AG09319 (cell line): ENCODE data around the gene RAPGEF6.

ENCODE experiments used
- DNase-seq: peaks from one replicate; pipeline ENCODE4 v3.0.0-alpha.2; 2010; ENCODE audit warnings: low read depth; ENCODE audit errors: extremely low read depth
- TF ChIP-seq, protein P1 (sequence below): IDR thresholded peaks from 2 replicates; pipeline ENCODE4 v1.5.1; 2011; ENCODE audit warnings: low read depth, mild to moderate bottlenecking, inconsistent platforms, low read length, moderate library complexity

RAPGEF6 gene

GRCh38 chr5:131393498-131393968 lies 241.5 kb downstream of the RAPGEF6 start:
- TF ChIP-seq, protein P1, sequence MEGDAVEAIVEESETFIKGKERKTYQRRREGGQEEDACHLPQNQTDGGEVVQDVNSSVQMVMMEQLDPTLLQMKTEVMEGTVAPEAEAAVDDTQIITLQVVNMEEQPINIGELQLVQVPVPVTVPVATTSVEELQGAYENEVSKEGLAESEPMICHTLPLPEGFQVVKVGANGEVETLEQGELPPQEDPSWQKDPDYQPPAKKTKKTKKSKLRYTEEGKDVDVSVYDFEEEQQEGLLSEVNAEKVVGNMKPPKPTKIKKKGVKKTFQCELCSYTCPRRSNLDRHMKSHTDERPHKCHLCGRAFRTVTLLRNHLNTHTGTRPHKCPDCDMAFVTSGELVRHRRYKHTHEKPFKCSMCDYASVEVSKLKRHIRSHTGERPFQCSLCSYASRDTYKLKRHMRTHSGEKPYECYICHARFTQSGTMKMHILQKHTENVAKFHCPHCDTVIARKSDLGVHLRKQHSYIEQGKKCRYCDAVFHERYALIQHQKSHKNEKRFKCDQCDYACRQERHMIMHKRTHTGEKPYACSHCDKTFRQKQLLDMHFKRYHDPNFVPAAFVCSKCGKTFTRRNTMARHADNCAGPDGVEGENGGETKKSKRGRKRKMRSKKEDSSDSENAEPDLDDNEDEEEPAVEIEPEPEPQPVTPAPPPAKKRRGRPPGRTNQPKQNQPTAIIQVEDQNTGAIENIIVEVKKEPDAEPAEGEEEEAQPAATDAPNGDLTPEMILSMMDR = no peak
- DNase-seq = no peak

GRCh38 chr5:131392466-131393095 lies 242.4 kb downstream of the RAPGEF6 start:
- DNase-seq = no peak
- TF ChIP-seq, protein P1 = no peak

DNA sequence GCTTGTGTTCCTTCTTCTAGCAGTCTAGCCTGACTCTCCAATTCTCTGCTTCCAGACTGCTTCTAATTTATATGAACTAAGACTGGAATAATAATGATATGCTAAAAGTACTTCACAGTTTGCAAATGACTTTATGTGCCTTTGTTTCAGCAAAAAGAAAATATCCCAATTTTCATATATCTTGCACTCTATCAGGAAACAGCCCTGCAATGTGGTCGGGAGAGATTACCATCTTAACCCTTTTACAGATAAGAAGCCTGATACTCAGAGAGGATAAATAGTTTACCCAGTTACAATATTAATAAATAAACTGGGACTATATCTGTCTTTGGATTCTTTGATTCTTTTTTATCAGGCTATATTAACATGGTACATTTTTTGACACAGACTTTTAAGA lies 245.2 kb downstream of the RAPGEF6 start:
- TF ChIP-seq, protein P1 = no peak
- DNase-seq = no peak

- DNase-seq = no peak
- TF ChIP-seq, protein P1 = no peak
Measured at GRCh38 chr5:131389096-131389868, 245.7 kb downstream of the RAPGEF6 start.

DNA sequence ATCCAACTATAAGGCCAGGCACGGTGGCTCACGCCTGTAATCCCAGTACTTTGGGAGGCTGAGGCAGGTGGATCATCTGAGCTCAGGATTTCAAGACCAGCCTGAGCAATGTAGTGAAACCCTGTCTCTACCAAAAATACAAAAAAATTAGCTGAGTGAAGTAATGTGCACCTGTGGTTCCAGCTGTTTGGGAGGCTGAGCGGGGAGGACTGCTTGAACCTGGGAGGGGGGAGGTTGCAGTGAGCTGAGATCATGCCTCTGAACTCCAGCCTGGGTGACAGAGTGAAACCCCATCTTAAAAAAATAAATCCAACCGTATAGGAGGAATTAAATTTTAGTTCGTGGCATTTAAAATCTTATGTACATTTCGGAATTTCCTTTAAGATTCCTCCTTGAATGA lies 247.8 kb downstream of the RAPGEF6 start:
- no peak for DNase-seq
- TF ChIP-seq, protein P1 = no peak

DNA sequence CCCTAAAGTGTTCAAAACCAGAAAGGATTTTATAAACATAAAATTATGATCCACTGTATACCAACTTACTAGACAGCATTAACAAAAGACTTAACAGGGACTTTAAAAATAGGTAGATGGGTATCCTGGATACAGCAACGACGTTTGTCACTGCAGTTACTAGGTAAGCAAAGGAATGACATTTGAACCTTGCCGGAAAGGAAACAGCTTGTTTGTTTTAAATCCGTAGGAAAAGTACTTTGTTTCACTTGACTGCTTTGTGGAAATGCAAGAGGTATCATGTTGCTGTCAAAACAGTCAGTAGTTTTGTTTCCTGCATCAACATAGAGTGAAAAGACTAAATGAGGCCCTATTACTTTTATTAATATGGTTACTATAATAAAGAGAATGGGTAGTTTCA lies 248.2 kb downstream of the RAPGEF6 start:
- TF ChIP-seq, protein P1 = no peak
- DNase-seq = no peak

DNA sequence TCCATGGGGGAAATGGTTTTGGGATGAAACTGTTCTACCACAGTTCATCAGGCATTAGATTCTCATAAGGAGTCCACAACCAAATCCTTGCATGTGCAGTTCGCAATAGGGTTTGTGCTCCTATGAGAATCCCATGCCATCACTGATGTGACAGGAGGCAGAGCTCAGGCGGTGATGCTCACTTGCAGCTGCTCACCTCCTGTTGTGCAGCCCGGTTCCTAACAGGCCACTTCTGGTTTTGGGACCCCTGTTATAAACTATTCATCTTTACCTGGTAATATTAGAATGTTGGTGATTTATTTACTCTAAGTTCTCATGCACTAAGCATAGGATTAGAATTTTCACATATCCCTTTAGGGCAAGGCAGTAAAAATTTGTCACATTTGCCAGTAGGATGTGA lies 248.9 kb downstream of the RAPGEF6 start:
- no peak for DNase-seq
- TF ChIP-seq, protein P1 = no peak
